Stromal cell of bone marrow (primary cell): ENCODE measurements around the gene AKR1C2.
"Not testable (repeated sequence)": the region's sequence is repeated elsewhere in the genome, so short reads cannot be mapped to it uniquely, and the experiment has no call there.

Source experiments
- DNase-seq: peaks from one replicate; pipeline ENCODE4 v3.0.0-alpha.2; 2012; ENCODE audit warnings: low read depth

AKR1C2 gene

DNA sequence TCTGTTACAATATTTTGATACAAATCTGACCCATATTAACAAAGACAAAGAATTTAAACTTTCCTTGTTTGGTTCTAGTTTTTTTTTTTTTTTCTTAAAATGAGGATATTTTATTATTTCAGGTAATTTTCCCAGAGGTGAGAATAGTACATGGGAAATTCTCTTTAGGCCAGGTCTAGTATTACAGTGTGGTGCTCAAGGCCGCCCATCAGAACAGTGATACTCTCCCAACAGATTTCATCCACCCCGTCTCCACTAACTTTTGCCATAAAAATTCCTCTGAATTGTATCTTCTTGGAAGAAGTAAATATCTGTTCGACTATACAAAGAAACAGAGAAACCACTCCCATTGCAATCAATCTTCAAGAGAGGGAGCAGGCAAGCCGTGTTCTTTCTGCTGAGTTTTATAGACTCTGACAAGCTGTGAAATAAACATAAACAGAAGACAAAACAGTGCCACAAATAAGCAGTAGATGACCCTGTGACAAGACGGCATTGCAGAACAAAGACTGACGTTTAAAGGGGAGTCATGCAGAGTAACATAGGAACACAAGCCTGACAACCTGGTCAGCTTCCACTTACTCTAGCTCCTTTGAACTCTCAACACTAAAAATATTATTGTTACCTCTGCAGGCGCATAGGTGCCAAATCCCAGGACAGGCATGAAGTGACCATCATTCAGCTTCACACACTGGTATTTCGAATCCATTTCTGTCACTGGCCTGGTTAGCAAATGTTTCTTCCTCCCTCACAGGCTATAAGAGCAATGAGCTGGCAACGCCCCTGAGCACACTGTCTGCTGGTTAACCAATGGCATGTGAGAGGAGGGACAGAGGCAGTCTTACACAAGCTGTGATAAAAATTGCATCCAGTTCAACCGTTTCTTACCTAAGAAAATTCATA, at the start of gene AKR1C2:
Gene AKR1C2 (minus strand): TSS at position 731 of the 903 bp plus-strand sequence. CDS start 22 bp downstream, at position 709.
- not testable (repeated sequence) for DNase-seq

DNA sequence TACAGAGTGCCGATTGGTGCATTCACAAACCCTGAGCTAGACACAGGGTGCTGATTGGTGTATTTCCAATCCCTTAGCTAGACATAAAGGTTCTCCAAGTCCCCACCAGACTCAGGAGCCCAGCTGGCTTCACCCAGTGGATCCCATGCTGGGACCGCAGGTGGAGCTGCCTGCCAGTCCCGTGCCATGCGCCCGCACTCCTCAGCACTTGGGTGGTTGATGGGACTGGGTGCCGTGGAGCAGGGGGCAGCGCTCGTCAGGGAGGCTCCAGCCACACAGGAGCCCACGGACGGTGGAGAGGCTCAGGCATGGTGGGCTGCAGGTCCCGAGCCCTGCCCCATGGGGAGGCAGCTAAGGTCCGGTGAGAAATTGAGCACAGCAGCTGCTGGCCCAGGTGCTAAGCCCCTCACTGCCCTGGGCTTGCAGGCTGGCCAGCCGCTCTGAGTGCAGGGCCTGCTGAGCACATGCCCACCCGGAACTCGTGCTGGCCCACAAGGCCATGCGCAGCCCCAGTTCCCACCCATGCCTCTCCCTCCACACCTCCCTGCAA, 49.4 kb upstream of the AKR1C2 start:
- not testable (repeated sequence) for DNase-seq

DNA sequence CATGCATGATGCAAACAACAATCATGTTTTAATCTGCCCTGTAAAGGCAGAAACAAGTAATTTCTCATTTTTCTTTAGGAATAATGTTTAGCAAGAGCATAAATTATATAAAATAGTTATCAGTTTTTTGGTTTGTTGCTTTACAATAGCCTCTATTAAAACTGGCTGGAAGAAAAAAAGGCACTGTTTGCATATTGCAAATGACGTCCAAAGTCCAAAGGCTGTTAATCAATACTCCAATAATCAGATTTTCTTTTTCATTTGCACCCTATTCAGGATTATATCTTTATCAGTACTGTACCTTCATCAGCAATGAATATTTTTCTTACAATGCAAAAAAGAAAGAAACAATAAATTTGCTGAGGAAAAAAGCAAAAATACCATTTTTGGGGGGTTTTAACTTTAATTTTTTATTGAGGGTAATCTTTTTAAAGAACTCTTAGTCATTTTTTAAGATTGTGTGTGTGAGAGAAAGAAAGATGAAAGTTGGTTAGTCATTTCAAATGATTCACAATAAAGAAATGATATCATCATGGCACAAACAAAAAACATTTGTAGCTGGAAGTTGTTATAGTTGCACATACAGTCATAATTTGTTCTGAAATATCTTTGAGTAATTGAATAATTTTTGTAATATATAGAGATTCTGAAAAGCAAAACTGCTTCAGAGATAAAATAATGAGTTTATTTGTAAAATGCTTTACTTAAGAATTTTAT, 44.4 kb upstream of the AKR1C2 start:
- peak; percentile 45 for DNase-seq

DNA sequence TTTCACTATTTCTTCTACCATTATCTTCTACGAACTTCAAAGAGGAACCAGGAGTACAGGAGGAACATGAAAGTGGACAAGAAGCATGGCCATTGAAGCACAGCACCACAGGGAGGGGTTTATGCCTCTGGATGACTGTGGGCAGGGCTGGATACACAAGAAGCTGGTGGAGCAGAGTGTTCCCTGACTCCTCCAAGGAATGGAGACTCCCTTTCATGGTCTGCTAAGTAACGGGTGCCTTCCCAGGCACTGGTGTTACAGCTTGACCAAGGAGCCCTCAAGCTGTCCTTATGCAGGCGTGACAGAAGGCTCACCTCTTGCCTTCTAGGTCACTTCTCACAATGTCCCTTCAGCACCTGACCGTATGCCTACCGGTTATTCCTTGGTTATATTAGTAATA, 43.4 kb upstream of the AKR1C2 start:
- not testable (repeated sequence) for DNase-seq

DNA sequence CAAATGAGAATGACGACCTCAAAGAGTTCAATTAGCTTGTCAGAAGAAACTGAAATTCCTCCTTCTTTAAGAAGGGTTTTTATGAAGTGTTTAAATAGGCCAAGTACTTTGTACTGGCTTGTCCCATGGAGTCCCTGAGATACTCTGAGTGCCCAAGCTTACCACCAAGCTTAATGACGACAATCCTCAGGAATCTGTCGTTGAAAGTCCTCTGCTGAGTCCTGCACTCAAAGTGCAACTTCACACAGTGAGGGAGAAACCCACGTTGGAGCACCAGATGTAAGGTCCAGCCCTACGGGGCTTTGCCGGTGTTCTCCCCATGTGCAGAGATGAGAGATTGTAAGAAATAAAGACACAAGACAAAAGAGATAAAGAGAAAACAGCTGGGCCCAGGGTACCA, 42.8 kb upstream of the AKR1C2 start:
- DNase-seq = no peak

DNA sequence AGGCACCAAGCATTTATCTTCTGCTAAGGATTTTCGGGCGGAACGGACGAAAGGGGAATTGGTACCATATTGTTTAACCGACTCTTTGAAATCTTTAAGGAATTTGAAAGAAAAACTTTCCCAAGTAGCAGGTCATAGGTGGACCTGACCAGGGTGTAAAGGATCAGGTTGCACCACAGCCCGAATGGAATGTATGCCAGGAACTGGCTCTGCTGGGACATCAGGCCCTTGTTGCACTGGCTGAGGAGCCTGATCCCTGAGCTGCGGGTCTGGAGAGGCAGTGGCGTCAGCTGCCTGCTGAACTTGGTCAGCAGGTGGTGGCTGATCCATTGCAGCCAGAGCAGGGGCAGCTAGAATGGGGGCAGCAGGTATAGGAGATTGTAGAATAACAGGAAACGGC, 41.4 kb upstream of the AKR1C2 start:
- DNase-seq = no peak

DNA sequence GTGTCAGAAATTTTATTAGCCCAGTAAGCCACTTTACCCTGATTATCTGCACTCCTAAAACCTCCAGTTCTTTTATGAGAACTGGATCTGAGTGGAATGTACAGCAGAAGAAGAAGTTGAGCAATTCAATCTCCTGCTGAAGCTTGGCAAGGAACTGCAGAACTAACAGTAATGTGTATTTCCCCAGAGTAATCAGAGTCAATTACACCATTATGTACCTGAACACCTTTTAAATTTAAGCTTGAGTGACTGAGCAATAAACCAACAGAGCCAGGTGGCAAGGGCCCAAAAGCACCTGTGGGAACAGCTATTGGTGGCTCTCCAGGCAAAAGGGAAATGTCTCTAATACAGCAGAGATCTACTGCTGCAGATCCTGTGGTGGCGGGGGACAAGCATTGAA, 40.1 kb upstream of the AKR1C2 start:
- no peak for DNase-seq

DNA sequence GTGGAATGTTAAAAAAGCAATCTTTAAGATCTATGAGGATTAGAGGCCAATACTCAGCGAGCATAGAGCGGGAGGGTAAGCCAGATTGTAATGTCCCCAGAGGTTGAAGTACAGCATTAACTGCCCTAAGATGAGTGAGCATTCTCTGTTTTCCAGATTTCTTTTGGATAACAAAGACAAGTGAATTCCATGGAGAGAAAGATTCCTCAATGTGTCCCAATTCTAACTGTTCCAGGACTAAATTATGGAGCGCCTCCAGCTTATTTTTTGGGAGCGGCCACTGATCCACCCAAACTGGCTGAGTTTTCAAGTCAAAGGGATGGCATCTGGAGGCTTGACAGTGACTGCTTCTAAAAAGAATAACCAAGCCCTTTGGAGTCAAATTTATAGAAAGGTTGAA, 39.3 kb upstream of the AKR1C2 start:
- DNase-seq = no peak

DNA sequence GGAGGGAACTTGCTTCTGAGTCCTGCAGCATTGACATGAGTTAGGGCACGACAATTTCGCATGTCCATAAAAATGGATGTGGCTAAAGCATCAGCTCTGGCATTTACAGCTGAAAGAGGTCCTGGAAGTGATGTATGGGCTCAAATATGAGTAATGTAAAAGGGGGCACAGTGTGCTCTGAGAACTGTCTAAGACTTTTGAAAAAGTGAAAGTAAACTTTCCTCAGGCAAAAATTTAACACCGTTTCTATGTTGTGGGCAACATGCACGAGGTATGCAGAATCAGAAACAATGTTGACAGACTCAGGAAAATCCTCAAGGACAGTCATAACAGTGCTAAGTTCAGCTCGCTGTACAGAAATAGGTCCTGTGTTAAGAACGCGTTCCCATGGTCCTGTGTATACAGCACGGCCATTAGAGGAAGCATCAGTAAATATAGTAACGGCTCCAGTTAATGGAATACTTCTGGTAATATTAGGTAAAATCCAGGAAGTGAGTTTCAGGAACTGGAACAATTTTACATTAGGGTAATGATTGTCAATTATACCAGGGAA, 37.9 kb upstream of the AKR1C2 start:
- no peak for DNase-seq

DNA sequence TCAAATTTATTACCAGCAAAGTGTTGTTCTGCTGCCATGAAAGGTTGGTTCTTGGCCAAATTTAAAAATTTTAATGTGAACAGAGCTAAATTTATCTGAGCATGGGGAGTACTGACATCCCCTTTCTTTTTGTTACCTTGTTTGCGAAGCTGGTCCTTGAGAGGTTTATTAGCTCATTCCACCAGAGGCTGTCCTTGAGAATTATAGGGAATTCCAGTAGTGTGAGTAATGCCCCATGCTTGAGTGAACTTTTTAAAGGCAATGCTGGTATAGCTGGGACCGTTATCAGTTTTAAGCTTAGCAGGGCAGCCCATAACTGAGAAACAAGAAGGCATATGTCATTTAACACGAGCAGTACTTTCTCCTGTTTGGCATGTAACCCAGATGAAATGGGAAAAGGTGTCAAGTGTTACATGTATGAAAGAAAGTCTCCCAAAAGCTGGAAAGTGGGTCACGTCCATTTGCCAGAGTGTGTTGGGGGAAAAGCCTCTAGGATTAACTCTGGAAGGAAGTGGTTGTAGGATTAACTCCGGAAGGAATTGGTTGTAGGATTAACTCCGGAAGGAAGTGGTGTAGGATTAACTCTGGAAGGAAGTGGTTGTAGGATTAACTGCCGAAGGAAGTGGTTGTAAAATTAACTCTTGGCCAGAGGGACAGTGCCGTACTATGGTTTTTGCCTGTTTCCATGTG, 37.3 kb upstream of the AKR1C2 start:
- no peak for DNase-seq

DNA sequence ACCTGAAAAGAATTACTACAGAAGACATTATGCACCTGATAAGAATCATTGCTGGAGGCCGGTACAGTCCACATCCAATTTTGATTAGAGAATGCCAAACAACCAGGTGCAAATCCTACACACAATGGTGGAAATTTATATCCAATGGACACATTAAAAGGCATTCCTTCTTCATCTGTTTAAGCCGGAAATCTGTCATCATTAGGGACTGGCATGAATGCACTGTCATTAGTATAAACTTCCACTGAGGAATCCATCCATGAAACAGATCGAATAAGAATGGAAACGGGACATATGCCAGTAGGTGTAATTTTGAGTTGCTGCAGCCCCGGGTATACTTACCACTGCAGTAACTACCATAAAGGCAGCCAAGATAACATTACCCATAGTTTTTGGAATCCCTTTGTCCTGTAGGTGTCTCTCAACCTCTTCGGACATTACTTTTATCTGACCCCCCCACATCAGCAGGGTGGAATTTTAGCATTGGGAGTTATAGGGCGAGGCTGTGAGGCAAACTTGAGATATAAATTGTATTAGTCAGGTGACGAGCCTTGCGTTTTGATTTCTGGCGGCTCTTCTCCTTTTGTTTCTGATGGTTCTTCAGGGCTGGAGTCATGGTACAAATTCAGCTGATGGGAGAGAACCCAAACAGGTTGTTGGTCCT, 36.5 kb upstream of the AKR1C2 start:
- DNase-seq = no peak

DNA sequence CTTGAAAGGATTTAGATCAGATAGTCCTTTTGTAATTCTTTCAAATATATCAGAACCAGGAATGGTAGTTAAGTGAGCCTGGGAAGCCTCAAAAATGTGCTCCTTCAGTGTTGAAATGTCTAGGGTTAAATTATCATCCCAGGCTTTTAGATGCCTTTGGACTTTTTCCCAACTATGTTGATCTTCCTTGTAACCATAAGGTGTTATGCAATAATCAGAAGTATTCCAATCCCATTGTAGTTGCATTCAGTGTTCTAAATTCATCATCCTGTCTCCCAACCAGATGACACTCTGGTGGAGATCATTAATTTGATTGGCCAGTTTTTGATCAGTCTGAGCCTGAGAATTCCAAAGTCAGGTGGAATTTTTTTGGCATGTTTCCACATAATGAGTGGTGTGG, 35.1 kb upstream of the AKR1C2 start:
- no peak for DNase-seq

DNA sequence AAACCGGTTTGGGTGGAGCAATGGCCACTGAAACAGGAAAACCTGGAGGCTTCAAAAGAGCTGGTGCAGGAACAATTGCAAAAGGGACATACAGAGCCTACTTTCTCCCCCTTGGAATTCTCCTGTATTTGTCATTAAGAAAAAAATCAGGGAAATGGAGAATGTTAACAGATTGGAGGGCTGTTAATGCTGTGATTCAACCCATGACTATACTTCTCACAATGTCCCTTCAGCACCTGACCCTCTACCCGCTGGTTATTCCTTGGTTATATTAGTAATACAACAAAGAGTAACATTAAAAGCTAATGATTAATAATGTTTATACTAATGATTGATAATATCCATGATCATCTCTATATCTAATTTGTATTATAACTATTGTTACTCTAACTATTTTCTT, 34.4 kb upstream of the AKR1C2 start:
- DNase-seq = no peak

DNA sequence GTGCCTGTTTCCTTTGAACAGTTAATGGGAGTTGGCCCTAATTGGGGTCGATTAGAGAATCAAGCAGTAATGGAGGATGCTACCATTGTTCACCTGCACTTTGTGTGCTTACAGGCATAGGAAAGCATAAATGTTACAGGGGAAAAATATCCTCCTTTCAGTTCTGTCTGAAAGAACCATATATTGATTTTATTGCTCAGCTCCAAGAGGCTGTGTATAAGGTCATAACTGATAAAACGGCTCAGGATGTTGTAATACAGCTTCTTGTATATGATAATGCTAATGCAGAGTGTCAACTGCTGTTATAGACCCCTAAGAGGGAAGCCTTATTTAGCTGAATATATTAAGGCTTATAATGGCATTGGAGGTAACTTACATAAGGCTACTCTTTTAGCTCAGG, 32.9 kb upstream of the AKR1C2 start:
- DNase-seq = no peak

DNA sequence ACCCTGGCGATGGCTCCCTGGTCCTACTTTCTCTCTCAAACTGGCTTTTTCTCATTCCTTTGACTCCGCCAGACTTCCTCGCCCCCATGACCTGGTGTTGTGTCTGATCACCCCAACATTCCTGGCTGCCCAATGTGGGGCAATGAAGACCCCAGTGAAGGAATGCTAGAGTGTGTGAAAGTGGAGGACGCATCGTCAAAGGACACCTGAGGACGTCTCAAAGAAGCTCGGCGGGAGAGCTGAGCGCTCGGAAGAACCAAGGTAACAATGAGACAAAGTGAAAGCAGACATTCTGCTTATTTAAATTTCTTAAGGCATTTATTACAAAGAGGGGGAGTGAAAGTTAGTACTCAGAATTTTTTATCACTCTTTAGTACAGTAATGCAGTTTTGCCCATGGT, 31.7 kb upstream of the AKR1C2 start:
- DNase-seq = no peak

DNA sequence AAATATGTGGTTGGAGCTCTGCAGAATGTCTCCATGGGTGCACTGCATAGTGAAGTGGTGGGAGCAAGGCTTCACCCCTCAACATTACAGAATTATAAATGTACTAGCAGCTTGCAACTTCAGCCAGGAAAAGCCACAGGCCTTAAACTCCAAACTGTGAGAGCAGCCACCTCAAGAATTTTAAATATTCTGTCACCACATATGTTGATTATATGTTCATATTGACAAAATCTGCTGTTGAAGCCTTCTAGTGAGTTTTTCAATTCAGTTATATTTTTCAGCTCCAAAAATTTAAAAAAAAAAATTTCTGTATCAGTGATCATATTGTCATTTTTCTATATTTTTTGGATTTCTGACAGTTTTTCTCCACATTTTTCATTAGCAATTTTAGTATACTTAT, 30.9 kb upstream of the AKR1C2 start:
- DNase-seq = no peak

DNA sequence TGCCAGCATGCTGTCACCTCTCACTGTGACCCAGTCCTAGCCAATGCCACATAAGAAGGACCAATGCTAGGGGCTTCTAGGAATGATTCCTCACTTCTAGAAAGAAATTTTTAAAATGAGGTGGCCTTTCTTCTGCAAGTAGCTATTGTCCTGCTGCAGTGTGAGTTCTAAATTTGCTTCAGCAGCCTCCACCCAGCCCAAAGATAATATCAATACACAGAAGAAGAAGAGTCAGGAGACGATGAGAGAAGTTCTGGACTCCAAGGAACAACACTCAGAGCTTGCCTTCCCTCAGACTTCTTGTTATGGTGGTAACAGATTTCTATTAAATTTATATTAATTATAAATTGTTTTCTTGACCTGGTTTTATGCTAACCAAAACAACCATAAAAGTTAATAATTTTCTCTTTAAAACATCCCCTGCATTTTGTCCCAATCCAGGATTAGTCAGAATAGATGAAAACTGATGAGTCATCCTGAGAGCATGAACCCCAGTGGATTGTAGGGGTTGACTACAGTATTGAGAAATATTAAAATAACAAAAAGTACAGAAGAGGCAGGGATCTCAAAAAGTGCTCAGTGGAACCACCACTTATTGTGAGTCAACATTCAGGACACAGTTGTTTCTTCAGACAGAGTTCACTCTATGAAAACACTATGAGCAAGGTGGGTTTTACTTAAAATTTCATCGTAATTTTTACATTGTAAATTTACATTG, 29.6 kb upstream of the AKR1C2 start:
- peak; percentile 84 for DNase-seq

DNA sequence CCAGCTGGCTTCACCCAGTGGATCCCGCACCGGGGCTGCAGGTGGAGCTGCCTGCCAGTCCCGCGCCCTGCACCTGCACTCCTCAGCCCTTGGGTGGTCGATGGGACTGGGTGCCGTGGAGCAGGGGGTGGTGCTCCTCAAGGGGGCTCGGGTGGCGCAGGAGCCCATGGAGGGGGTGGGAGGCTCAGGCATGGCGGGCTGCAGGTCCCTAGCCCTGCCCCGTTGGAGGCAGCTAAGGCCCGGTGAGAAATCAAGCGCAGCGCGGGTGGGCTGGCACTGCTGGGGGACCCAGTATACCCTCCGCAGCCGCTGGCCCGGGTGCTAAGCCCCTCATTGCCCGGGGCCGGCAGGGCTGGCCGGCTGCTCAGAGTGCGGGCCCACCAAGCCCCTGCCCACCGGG, 28.8 kb upstream of the AKR1C2 start:
- DNase-seq = not testable (repeated sequence)

DNA sequence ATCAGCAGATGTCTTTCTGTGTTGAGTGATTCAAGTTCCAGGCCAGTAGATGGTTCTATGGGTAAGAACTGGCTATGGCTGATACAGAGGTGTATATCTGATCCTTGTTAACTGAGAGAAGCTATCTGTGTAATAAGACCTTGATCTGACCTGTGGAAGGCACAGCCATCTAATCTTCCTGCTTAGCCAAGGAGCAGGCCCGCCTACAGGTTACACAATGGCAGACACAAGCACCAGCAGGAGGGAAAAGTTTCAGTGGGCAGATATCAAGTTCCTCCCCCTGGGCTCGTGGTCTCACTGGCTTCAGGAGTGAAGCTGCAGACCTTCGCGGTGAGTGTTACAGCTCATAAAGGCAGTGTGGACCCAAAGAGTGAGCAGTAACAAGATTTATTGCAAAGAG, 27.9 kb upstream of the AKR1C2 start:
- DNase-seq = not testable (repeated sequence)

DNA sequence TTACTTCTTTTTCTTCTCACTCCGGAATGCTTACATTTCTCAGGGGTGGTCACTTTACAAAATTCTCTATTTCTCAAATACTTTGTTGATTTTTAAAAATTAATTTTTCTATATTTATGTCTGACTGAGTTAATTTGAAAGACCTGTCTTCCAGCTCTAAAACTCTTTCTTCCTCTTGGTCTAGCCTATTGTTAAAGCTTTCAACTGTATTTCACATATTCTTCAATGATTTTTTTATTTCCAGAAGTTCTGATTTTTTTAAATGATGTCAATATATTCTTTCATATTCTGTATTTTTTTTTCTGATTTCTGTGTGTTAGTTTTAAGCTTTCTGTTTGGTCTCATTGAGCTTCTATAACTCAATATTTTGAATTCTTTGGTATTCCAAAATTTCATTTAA, 27.3 kb upstream of the AKR1C2 start:
- no peak for DNase-seq

DNA sequence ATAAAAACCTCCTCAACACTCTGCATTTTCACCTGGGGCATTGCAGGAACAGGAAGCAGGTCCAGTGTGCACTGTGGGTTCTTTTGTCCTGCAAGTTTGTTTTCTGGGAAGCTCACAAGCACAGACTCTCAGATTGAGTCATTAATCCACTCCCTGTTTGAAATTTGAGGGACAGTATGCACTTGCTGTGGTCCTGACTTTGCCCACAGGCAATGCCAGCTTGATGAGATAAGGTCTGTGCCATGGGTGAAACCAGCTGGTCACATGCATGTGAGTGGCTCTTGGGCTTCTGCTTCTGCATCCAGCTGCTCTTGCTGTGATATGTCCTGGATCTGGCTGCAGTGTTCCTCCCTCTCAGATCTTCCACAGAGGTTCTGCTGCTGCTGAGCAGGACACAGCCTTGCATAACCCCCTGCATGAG, 21.8 kb upstream of the AKR1C2 start:
- DNase-seq = not testable (repeated sequence)
